ENCODE results near the gene PCDHAC2.

DNA sequence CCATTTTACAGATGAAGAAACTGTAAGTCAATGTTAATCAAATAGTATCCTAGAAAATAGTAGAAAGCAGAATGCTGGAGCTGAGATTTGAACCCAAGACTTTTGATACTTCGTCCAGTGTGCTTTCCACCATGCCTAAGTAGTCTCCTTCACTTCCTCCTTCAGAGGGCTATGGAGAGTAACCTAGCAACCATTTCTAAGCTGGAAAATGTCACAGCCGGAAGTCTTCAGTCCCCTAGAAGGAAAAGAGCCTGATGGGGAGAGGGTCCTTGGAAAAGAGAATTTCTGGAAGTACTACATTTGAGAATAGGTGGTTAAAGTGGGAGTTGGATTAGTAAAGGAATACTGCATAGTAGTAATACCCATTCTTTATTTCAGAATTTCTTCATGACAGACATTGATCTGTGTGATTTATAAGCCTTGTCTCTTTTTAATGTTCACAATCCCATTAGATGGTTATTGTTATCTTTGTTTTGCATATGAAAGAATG, 32.7 kb downstream of the PCDHAC2 start:
- no peak for TF ChIP-seq CTCF (IDR thresholded peaks at IDR 0.05)
- TF ChIP-seq EZH2phosphoT487 (IDR thresholded peaks at IDR 0.05; ENCODE audit: borderline replicate concordance, low read depth), result no peak
- TF ChIP-seq YY1 (IDR thresholded peaks at IDR 0.05; ENCODE audit: low read depth), result no peak
- no peak for TF ChIP-seq TAF1 (IDR thresholded peaks at IDR 0.05; ENCODE audit: borderline replicate concordance, low read depth, low read length)
- no peak for TF ChIP-seq EP300 (IDR thresholded peaks at IDR 0.05; ENCODE audit: borderline replicate concordance in 1 of 2, low read depth in 1 of 2, low read length in 1 of 2)
- TF ChIP-seq NRF1 (IDR thresholded peaks at IDR 0.05; ENCODE audit: low read depth, low read length), result no peak
- TF ChIP-seq RFX5 (IDR thresholded peaks at IDR 0.05; ENCODE audit: low read length), result no peak
- no peak for TF ChIP-seq SIN3A (IDR thresholded peaks at IDR 0.05; ENCODE audit: borderline replicate concordance, low read depth, low read length)
- TF ChIP-seq USF1 (IDR thresholded peaks at IDR 0.05; ENCODE audit: borderline replicate concordance, low read depth), result no peak
- TF ChIP-seq FOXJ3 (CRISPR knock-in tag; IDR thresholded peaks at IDR 0.05), result no peak
- no peak for TF ChIP-seq CHD2 (IDR thresholded peaks at IDR 0.05; ENCODE audit: low read length, partially characterized antibody)
- no peak for TF ChIP-seq RAD21 (IDR thresholded peaks at IDR 0.05; ENCODE audit: low read length)
- TF ChIP-seq TEAD4 (IDR thresholded peaks at IDR 0.05; ENCODE audit: borderline replicate concordance, insufficient read depth), result no peak
